ENCODE measurements around the gene DDX11.
"Not testable (repeated sequence)": the region's sequence is repeated elsewhere in the genome, so short reads cannot be mapped to it uniquely, and the experiment has no call there.

The DDX11 gene

GRCh38 chr12:31073527-31074332 lies at the start of gene DDX11:
Gene DDX11 (plus strand): TSS chr12:31073860. CDS start chr12:31078394, 4,534 bp downstream.
- DNase-seq (ENCODE audit: low spot score) = peak; percentile 91
- in situ Hi-C loops (cut with MboI; ENCODE audit: low sequenced_read_pairs, unreplicated experiment) = not testable (repeated sequence)

DNA sequence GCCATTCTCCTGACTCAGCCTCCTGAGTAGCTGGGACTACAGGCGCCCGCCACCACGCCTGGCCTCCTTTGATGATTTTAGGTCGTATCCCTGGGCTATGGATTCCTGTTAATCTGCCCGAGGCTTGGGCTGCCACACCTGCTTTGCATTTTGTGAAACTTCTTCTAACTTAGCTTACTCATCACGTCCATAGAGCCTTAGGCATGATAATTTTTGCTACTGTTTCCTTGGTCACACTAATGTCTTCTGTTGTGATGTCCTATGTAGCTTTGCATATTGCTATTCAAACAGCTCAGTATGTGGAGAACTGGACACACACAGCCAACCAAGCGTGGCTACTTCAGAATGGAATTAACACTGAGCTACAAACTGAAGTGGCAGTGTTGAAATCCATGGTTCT lies 47.5 kb upstream of the DDX11 start:
- DNase-seq (ENCODE audit: low spot score) = no peak
- TF ChIP-seq, protein P1, sequence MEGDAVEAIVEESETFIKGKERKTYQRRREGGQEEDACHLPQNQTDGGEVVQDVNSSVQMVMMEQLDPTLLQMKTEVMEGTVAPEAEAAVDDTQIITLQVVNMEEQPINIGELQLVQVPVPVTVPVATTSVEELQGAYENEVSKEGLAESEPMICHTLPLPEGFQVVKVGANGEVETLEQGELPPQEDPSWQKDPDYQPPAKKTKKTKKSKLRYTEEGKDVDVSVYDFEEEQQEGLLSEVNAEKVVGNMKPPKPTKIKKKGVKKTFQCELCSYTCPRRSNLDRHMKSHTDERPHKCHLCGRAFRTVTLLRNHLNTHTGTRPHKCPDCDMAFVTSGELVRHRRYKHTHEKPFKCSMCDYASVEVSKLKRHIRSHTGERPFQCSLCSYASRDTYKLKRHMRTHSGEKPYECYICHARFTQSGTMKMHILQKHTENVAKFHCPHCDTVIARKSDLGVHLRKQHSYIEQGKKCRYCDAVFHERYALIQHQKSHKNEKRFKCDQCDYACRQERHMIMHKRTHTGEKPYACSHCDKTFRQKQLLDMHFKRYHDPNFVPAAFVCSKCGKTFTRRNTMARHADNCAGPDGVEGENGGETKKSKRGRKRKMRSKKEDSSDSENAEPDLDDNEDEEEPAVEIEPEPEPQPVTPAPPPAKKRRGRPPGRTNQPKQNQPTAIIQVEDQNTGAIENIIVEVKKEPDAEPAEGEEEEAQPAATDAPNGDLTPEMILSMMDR (IDR thresholded peaks at IDR 0.05; ENCODE audit: borderline replicate concordance, control extremely low read depth, extremely low read depth, insufficient read depth, missing control alignments) = no peak
- in situ Hi-C loops (cut with MboI; ENCODE audit: low sequenced_read_pairs, unreplicated experiment) = no loop called here

- in situ Hi-C loops (cut with MboI; ENCODE audit: low sequenced_read_pairs, unreplicated experiment); DNase-seq (ENCODE audit: low spot score): not testable (repeated sequence)
Observed at GRCh38 chr12:31027006-31027405, 46.7 kb upstream of the DDX11 start.

DNA sequence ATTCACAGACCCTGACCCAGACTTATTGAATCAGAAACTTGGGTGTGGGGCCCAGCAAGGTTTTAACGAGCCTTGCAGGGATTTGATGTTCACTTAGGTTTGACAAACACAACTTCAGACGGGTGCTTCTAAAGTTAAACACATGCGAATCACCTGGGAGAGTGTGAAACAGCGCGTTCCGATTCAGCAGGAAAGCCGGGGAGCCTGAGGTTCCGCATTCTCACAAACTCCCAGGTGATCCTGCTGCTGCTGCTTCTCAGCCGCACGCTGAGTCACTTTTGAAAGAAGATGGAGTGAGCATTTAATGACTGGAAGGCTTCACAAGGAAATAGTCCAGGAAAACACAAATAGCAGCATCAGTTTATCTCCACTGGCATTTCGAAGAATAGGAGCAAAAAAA lies 44.2 kb upstream of the DDX11 start:
- TF ChIP-seq, protein P1 (IDR thresholded peaks at IDR 0.05; ENCODE audit: borderline replicate concordance, control extremely low read depth, extremely low read depth, insufficient read depth, missing control alignments) = no peak
- DNase-seq (ENCODE audit: low spot score) = no peak
- in situ Hi-C loops (cut with MboI; ENCODE audit: low sequenced_read_pairs, unreplicated experiment) = no loop called here

GRCh38 chr12:31029916-31030562 lies 43.6 kb upstream of the DDX11 start:
- no peak for DNase-seq (ENCODE audit: low spot score)
- TF ChIP-seq, protein P1 (IDR thresholded peaks at IDR 0.05; ENCODE audit: borderline replicate concordance, control extremely low read depth, extremely low read depth, insufficient read depth, missing control alignments) = no peak
- in situ Hi-C loops (cut with MboI; ENCODE audit: low sequenced_read_pairs, unreplicated experiment) = no loop called here

- in situ Hi-C loops (cut with MboI; ENCODE audit: low sequenced_read_pairs, unreplicated experiment) = no loop called here
- DNase-seq (ENCODE audit: low spot score) = no peak
- TF ChIP-seq, protein P1 (IDR thresholded peaks at IDR 0.05; ENCODE audit: borderline replicate concordance, control extremely low read depth, extremely low read depth, insufficient read depth, missing control alignments) = no peak
Observed at GRCh38 chr12:31031951-31032335, 41.7 kb upstream of the DDX11 start.

- TF ChIP-seq, protein P1 (IDR thresholded peaks at IDR 0.05; ENCODE audit: borderline replicate concordance, control extremely low read depth, extremely low read depth, insufficient read depth, missing control alignments) = no peak
- DNase-seq (ENCODE audit: low spot score) = no peak
- in situ Hi-C loops (cut with MboI; ENCODE audit: low sequenced_read_pairs, unreplicated experiment) = no loop called here
Observed at GRCh38 chr12:31033146-31033545, 40.5 kb upstream of the DDX11 start.

Data from GM13976 (cell line).